ENCODE results near the gene TSC22D4.
"Not testable (repeated sequence)": the region's sequence is repeated elsewhere in the genome, so short reads cannot be mapped to it uniquely, and the experiment has no call there.

Gene TSC22D4

DNA sequence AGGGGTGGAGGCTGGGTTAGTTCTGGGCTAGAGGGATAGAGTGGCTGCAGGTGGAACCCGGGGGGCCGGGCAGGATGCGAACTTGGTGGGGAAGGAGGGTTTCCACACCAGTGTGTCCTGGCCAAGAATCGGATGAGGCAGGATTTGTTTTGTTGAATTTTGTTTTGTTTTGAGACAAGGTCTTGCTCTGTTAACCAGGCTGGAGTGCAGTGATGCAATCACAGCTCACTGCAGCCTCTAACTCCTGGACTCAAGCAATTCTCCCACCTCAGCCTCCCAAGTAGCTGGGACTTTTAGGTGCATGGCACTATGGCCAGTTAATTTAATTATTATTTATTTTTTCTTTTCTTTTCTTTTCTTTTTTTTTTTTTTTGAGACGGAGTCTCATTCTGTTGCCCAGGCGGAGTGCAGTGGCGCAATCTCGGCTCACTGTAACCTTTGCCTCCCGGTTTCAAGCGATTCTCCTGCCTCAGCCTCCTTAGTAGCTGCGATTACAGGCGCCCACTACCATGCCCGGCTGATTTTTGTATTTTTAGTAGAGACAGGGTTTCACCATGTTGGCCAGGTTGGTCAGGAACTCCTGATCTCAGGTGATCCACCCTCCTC, 29.7 kb downstream of the TSC22D4 start:
- TF ChIP-seq, protein P1, sequence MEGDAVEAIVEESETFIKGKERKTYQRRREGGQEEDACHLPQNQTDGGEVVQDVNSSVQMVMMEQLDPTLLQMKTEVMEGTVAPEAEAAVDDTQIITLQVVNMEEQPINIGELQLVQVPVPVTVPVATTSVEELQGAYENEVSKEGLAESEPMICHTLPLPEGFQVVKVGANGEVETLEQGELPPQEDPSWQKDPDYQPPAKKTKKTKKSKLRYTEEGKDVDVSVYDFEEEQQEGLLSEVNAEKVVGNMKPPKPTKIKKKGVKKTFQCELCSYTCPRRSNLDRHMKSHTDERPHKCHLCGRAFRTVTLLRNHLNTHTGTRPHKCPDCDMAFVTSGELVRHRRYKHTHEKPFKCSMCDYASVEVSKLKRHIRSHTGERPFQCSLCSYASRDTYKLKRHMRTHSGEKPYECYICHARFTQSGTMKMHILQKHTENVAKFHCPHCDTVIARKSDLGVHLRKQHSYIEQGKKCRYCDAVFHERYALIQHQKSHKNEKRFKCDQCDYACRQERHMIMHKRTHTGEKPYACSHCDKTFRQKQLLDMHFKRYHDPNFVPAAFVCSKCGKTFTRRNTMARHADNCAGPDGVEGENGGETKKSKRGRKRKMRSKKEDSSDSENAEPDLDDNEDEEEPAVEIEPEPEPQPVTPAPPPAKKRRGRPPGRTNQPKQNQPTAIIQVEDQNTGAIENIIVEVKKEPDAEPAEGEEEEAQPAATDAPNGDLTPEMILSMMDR (conservative IDR thresholded peaks at IDR 0.05; ENCODE audit: control insufficient read depth, insufficient read depth, low read depth, low read length) = no peak
- DNase-seq (ENCODE audit: low read depth) = no peak
- no peak overlapping the region for H3K4me3 ChIP-seq (ENCODE audit: control insufficient read depth, low read depth, low read length)

DNA sequence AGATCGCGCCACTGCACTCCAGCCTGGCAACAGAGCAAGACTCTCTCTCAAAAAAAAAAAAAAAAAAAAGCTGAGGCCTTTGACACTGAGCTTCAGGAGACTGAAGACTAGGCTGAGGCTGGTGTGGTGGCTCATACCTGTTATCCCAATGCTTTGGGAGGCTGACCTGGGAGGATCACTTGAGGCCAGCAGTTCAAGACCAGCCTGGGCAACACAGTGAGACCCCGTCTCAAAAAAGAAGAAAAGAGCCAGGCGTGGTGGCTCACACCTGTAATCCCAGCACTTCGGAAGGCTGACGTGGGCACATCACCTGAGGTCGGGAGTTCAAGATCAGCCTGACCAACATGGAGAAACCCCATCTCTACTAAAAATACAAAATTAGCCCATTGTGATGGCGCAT, 31.7 kb downstream of the TSC22D4 start:
- not testable (repeated sequence) for DNase-seq (ENCODE audit: low read depth); H3K4me3 ChIP-seq (ENCODE audit: control insufficient read depth, low read depth, low read length)

DNA sequence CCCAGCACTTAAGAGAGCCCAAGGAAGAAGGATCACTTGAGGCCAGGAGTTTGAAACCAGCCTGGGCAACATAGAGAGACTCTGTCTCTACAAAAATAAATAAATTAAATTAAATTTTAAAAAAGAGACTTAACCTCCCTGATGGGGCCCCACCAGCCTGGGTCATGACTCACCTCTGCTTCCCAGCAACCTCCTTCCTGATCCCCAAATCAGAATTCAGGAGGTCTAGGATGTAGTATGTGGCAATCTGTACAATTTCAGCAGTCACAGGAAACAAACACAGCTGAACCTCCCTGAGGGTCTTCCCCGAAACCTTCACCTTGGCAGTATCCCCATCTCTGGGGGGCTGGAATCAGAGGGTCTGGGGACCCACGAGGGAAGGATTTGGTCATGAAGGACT, 33.0 kb downstream of the TSC22D4 start:
- no peak overlapping the region for H3K4me3 ChIP-seq (ENCODE audit: control insufficient read depth, low read depth, low read length)
- TF ChIP-seq, protein P1 (conservative IDR thresholded peaks at IDR 0.05; ENCODE audit: control insufficient read depth, insufficient read depth, low read depth, low read length) = no peak
- peak; percentile 61 for DNase-seq (ENCODE audit: low read depth)

DNA sequence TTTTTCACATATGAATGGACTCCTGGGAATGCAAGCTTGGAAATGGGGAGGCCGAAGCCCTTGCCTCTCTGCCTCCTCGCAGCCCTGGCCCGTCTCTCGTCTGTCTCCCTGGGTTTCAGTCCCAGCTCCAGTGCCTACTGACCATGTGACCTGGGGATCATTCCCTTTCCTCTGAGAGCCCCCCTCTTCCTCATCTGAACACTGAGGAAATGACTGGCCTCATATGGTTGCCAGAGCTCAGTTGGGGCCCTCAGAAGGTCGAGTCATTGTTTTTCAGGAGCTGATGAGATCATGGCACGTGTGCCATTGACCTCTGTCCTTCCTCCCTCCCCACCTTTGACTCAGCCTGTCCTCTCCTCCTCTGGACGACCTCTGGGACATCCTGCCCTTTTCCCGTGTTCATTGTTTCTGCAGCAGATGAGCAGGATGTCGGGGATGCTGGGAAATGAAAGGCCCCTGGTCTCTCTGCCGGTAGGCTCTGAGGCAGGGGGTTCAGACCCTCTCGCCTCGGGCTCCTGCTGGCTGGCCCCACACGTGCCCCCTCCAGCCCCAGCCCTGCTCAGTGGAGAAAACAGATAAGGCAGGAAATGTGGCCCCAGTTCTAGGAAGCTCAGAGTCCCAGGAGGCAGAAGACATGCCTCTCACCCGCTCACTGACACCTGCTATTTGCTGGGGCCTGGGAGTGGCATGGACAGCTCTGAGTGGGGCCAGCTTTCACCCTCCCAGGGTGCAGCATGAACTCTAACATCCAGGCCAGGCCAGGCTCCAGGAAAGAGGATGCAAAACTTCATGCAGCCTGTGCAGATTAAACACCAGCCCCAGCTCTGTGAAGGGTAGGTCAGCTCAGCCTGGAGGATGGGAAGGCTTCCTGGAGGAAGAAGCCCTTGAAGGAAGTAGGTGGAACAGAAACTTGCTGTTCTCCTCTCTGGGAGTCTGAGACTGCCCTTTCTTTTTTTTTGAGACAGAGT, 34.4 kb downstream of the TSC22D4 start:
- peak; percentile 94 for DNase-seq (ENCODE audit: low read depth)

DNA sequence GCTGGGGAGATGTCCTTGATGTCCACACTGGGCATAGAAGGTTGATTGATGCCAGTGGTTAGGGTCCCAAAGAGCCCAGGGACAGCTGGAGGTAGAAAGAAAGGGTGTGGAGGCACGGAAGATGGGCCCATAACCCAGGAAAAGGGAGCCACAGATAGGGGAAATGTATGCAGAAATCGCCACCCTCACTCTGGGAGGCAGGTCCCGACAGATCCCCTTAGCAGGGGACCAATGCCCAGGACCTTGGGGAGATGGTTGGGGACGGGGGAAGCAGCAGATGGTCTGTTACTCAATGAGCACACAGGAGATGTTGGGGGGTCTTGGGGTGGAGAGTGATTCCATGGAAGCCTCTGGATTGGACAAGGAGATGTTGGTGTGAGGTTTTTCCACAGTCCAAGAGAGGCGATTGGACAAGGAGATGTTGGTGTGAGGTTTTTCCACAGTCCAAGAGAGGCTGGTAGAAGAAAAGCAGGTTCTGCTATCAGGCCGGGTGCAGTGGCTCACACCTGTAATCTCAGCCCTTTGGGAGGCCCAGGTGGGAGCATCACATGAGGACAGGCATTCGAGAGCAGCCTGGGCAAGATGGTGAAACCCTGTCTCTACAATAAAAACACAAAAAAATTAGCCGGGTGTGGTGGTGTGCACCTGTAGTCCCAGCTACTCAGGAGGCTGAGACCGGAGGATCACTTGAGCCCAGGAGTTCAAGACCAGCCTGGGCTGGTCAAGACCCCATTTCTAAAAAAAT, 35.7 kb downstream of the TSC22D4 start:
- DNase-seq (ENCODE audit: low read depth) = no peak
- H3K4me3 ChIP-seq (ENCODE audit: control insufficient read depth, low read depth, low read length) = no peak overlapping the region
- TF ChIP-seq, protein P1 (conservative IDR thresholded peaks at IDR 0.05; ENCODE audit: control insufficient read depth, insufficient read depth, low read depth, low read length) = no peak

More for the DNA sequence above, 34.4 kb downstream of the TSC22D4 start:
- TF ChIP-seq, protein P1 (conservative IDR thresholded peaks at IDR 0.05; ENCODE audit: control insufficient read depth, insufficient read depth, low read depth, low read length) = no peak
- H3K4me3 ChIP-seq (ENCODE audit: control insufficient read depth, low read depth, low read length) = no peak overlapping the region

DNA sequence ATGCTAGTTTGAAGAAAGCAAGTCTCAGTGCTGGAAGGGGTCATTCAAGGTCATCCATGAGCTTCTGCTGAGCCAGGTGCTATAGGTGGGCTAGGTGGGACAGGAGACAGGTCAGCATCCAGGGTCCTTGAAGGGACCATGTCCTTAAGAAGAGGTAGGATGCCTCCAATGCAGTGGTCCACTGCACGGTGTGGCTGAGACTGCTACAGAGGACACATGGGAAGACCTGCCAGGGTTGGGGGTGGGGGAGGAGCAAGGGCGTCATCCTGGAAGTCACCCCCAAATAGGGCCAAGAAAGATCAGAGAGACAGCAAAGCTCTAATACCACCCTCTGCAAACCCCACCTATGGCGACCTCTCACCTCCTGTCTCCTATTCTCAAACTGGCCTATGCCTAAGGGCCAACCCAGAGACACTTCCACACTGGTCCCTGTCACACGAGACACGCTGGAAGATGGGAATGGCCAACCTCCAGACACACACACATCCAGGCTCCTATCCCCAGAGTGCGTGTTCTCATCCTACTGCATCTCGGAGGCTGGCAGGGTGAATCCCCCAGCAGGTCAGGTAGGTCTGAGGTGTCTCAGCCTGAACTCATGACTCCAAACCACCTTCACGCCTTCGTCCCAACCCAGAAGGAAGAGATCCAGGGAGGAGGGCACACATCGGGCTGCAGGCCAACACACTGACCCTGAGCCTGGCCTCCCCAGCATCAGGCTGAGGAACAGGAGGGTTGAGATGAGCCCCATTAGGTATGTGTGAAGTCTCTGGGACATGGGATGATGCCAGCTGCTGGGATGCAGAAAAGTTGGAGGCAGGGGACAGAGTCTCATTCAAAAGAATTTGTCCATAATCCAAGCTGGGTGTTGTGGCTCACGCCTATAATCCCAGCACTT, 37.1 kb downstream of the TSC22D4 start:
- TF ChIP-seq, protein P1 (conservative IDR thresholded peaks at IDR 0.05; ENCODE audit: control insufficient read depth, insufficient read depth, low read depth, low read length) = no peak
- DNase-seq (ENCODE audit: low read depth) = no peak
- no peak overlapping the region for H3K4me3 ChIP-seq (ENCODE audit: control insufficient read depth, low read depth, low read length)

DNA sequence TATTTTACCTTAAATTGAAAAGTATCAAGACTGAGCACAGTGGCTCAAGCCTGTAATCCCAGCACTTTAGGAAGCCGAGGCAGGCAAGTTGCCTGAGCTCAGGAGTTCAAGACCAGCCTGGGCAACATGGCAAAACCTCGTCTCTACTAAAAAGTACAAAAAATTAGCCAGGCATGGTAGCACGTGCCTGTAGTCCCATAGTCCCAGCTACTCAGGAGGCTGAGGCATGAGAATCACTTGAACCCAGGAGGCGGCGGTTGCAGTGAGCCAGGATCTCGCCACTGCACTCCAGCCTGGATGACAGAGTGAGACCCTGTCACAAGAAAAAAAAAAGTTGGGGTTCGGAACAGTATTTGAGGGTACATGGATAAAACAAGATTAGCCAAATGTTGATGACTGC, 39.8 kb downstream of the TSC22D4 start:
- not testable (repeated sequence) for DNase-seq (ENCODE audit: low read depth); H3K4me3 ChIP-seq (ENCODE audit: control insufficient read depth, low read depth, low read length)

DNA sequence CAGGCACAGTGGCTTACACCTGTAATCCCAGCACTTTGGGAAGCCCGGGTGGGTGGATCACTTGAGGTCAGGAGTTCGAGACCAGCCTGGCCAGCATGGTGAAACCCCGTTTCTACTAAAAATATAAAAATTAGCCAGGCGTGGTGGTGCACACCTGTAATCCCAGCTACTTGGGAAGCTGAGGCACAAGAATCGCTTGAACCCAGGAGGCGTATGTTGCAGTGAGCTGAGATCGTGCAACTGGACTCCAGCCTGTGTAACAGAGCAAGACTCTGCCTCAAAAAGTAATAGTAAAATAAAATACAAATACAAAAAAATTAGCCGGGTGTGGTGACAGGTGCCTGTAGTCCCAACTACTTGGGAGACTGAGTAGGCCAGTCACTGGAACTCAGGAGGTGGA, 40.3 kb downstream of the TSC22D4 start:
- not testable (repeated sequence) for H3K4me3 ChIP-seq (ENCODE audit: control insufficient read depth, low read depth, low read length); DNase-seq (ENCODE audit: low read depth)

Measured in fibroblast of mammary gland (primary cell).